ENCODE data around the gene SNRNP48. TPM values are rescaled to one million over a fixed set of nuclear protein-coding genes. Genes with fewer than 3 reads are reported as not detected.

Gene SNRNP48
- polyA plus RNA-seq, 2 of the 4 experiments (the other 2 are of a cell fraction), result 13.7 to 13.9 TPM

DNA sequence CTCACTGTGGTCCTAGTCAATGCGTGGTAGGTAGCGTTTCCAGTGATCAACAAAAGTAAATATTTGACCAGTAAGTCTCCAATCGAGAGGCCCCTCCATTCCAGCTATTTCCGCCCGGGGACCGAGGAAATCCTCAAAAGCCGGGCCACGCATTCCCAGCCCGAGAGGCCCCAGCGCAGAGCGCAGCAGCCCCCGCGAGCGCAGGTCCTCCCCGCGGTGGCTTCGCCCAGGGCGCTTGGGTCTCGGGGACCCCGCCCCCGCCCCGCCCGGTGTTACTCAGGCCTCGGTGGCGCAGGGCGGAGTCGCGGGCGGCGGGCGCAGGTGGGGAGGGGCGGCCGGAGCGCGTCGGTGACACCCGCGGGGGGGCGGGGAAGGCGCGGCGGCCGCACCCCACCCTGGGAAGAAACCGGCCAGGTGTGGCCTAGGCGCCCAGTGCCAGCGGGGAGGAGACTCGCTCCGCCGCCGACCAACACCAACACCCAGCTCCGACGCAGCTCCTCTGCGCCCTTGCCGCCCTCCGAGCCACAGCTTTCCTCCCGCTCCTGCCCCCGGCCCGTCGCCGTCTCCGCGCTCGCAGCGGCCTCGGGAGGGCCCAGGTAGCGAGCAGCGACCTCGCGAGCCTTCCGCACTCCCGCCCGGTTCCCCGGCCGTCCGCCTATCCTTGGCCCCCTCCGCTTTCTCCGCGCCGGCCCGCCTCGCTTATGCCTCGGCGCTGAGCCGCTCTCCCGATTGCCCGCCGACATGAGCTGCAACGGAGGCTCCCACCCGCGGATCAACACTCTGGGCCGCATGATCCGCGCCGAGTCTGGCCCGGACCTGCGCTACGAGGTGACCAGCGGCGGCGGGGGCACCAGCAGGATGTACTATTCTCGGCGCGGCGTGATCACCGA lies 48.6 kb upstream of the SNRNP48 start, which contains the start of gene DSP:
TSS of gene DSP (plus strand) at position 497 of the 890 bp plus-strand sequence. CDS start at position 742, 245 bp downstream.
- H3K4me1 ChIP-seq, result peaks cover 22% of the 10 kb centered on the region
- H3K27ac ChIP-seq, result peak within 1 kb of the TSS; percentile 86 to 95
- POLR2A ChIA-PET, result interaction anchor here (0.5 to 2.2 kb wide), 8 partner anchors 36 to 152 kb away, joined by 3 to 11 read pairs (median 4); partner anchors contain the start of genes CAGE1, RIOK1 and SNRNP48
- H3K4me2 ChIP-seq, result peak within 1 kb of the TSS; percentile 88
- CTCF ChIA-PET, result interaction anchor here (0.6 to 1.7 kb wide), 3 partner anchors 30 to 133 kb away, joined by 3 read pairs; no protein-coding TSS in a partner anchor
- no peak for TF ChIP-seq HOXB5 (CRISPR knock-in tag; IDR thresholded peaks at IDR 0.05)
- peak; percentile 34 for TF ChIP-seq REST (IDR thresholded peaks at IDR 0.05)
- TF ChIP-seq POLR2A (IDR thresholded peaks at IDR 0.05; ENCODE audit: low read length), result peak; percentile 69
- no peak for TF ChIP-seq RAD21 (conservative IDR thresholded peaks at IDR 0.05 in 1 of 2, IDR thresholded peaks at IDR 0.05 in 1 of 2)
- TF ChIP-seq EHF (CRISPR knock-in tag; IDR thresholded peaks at IDR 0.05), result no peak
- TF ChIP-seq PHF8 (IDR thresholded peaks at IDR 0.05; ENCODE audit: borderline replicate concordance, low read depth), result peak; percentile 40; the same call in 1 of the 2 replicates
- TF ChIP-seq, protein P1, sequence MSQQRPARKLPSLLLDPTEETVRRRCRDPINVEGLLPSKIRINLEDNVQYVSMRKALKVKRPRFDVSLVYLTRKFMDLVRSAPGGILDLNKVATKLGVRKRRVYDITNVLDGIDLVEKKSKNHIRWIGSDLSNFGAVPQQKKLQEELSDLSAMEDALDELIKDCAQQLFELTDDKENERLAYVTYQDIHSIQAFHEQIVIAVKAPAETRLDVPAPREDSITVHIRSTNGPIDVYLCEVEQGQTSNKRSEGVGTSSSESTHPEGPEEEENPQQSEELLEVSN (IDR thresholded peaks at IDR 0.05; ENCODE audit: borderline replicate concordance, low read depth), result 0 out of 2 replicates have a peak, but pooled peaks have one; percentile 30
- no peak for TF ChIP-seq PBX3 (IDR thresholded peaks at IDR 0.05)
- TF ChIP-seq USF2 (IDR thresholded peaks at IDR 0.05), result no peak
- TF ChIP-seq JUNB (IDR thresholded peaks at IDR 0.05), result no peak
- TF ChIP-seq ZNF302 (CRISPR knock-in tag; IDR thresholded peaks at IDR 0.05), result no peak
- peak; percentile 51; the same call in 1 of the 2 replicates for TF ChIP-seq MYC (IDR thresholded peaks at IDR 0.05; ENCODE audit: borderline replicate concordance, low read length)
- TF ChIP-seq NFE2L2 (conservative IDR thresholded peaks at IDR 0.05; ENCODE audit: low read length), result no peak
- TF ChIP-seq SREBF2 (IDR thresholded peaks at IDR 0.05), result no peak
- no peak for TF ChIP-seq ESRRA (IDR thresholded peaks at IDR 0.05; ENCODE audit: borderline replicate concordance, low read length)
- TF ChIP-seq CTCF (IDR thresholded peaks at IDR 0.05), result no peak
- 0 out of 3 replicates have a peak, but pooled peaks have one; percentile 12 for TF ChIP-seq SMC3 (IDR thresholded peaks at IDR 0.05)
- TF ChIP-seq CHD2 (IDR thresholded peaks at IDR 0.05; ENCODE audit: low read length, partially characterized antibody), result peak; percentile 18
- no peak for TF ChIP-seq HMGXB4 (CRISPR knock-in tag; IDR thresholded peaks at IDR 0.05; ENCODE audit: borderline replicate concordance)
- ATAC-seq (peak; percentile 72 to 79), DNase-seq (ENCODE audit: low read depth in 1 of 2, low spot score in 1 of 2) (peak; percentile 55 to 69), FAIRE-seq (no peak)
- 4% methylated on average over 11 of the region's 105 CpGs for WGBS (ENCODE audit: missing lambda C conversion rate)
- H3K4me3 ChIP-seq, result peak within 1 kb of the TSS; percentile 66
- no peaks in the 10 kb centered on the region for H3K9me3 ChIP-seq
